Muscle layer of duodenum (tissue), 2 donors: ENCODE results near the gene CGNL1.

ENCODE experiments used
- H3K27ac ChIP-seq: one replicate; pipeline ENCODE4 v1.7.0; 2013; ENCODE audit warnings: mild to moderate bottlenecking, low read length
- H3K27me3 ChIP-seq: one replicate; pipeline ENCODE4 v1.7.0; 2013; ENCODE audit warnings: low read depth, mild to moderate bottlenecking, control low read depth, low read length
- H3K36me3 ChIP-seq, 2 donors: one replicate each; pipeline ENCODE4 v1.7.0; 2013; ENCODE audit warnings: low read length in 2 of 2, control low read depth in 1 of 2, mild to moderate bottlenecking in 1 of 2; ENCODE audit not compliant: insufficient read depth in 2 of 2, control insufficient read depth in 1 of 2
- H3K4me1 ChIP-seq, 2 donors: one replicate each; pipeline ENCODE4 v1.7.0; 2013; ENCODE audit warnings: low read length in 2 of 2, mild to moderate bottlenecking in 2 of 2, control low read depth in 1 of 2, moderate library complexity in 1 of 2; ENCODE audit not compliant: insufficient read depth in 2 of 2, control insufficient read depth in 1 of 2
- H3K4me3 ChIP-seq, 2 donors: one replicate each; pipeline ENCODE4 v1.7.0; 2013; ENCODE audit warnings: low read length in 2 of 2, low read depth in 1 of 2, mild to moderate bottlenecking in 1 of 2
- H3K9me3 ChIP-seq, 2 donors: one replicate each; pipeline ENCODE4 v1.7.0; 2013; ENCODE audit warnings: low read length in 2 of 2, control low read depth in 1 of 2, mild to moderate bottlenecking in 1 of 2; ENCODE audit not compliant: control insufficient read depth in 1 of 2
- donor health status: healthy.

CGNL1 gene

GRCh38 chr15:57580428-57580827 lies 204.1 kb downstream of the CGNL1 start:
- Histone ChIP-seq H3K4me1 (no peaks in the 10 kb centered on the region), H3K27me3 (no peaks in the 10 kb centered on the region), H3K27ac (no peak overlapping the region), H3K9me3 (peaks cover 4 to 13% of the 10 kb centered on the region in 2 donors), H3K36me3 (no peaks in the 10 kb centered on the region), H3K4me3 (no peak overlapping the region)

- Histone ChIP-seq H3K27ac (no peak overlapping the region), H3K36me3 (no peaks in the 10 kb centered on the region), H3K9me3 (peaks cover 4 to 13% of the 10 kb centered on the region in 2 donors), H3K4me3 (no peak overlapping the region), H3K4me1 (no peaks in the 10 kb centered on the region), H3K27me3 (no peaks in the 10 kb centered on the region)
Measured at GRCh38 chr15:57580866-57581265, 204.6 kb downstream of the CGNL1 start.

- no peaks in the 10 kb centered on the region for H3K27me3 ChIP-seq
- H3K4me3 ChIP-seq: no peak overlapping the region
- H3K36me3 ChIP-seq: no peaks in the 10 kb centered on the region
- no peak overlapping the region for H3K27ac ChIP-seq
- peaks cover 4 to 13% of the 10 kb centered on the region in 2 donors for H3K9me3 ChIP-seq
- H3K4me1 ChIP-seq: no peaks in the 10 kb centered on the region
Measured at GRCh38 chr15:57582090-57582489, 205.8 kb downstream of the CGNL1 start.

DNA sequence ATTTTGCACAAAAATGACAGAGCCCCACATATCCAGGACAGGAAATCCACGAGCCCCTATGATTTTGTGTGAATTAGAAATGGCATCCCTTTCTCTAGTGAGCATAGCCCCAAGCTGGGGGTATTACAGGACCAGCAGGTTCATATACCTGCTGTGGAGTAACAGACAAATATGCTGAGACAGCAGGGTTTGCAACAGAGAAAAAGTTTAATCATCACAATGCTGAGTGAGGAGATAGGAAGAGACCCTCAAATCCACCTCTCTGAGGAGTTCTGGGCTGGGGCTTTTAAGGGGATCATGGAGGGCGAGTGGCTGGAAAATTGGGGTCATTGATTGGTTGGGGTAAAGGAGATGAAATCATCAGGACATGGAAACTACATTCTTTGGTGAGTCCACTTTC lies 207.0 kb downstream of the CGNL1 start:
- H3K27ac ChIP-seq: no peak overlapping the region
- no peaks in the 10 kb centered on the region for H3K4me1 ChIP-seq
- H3K9me3 ChIP-seq: peaks cover 4 to 13% of the 10 kb centered on the region in 2 donors
- H3K27me3 ChIP-seq: no peaks in the 10 kb centered on the region
- no peak overlapping the region for H3K4me3 ChIP-seq
- H3K36me3 ChIP-seq: no peaks in the 10 kb centered on the region

DNA sequence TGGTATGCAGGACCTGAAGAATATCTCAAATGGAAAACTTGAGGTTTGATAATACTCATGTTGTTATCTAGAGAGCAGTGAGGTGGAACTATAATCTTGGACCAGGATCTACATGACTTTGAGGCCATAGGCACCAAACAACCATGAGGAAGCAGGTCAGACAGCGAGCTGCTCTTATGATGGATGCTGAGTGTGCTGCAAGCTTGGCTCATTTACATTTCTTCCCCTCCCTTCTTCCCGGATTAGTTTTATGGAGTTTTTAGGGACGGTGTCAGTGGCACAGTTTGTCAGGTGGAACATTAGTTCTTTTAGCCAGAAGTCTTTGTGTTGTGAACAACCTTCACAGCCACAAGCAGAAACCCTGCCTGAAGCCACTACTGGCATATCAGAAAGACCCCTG lies 207.4 kb downstream of the CGNL1 start:
- Histone ChIP-seq H3K4me1 (no peaks in the 10 kb centered on the region), H3K36me3 (no peaks in the 10 kb centered on the region), H3K9me3 (peaks cover 4 to 13% of the 10 kb centered on the region in 2 donors), H3K27ac (no peak overlapping the region), H3K4me3 (no peak overlapping the region), H3K27me3 (no peaks in the 10 kb centered on the region)

DNA sequence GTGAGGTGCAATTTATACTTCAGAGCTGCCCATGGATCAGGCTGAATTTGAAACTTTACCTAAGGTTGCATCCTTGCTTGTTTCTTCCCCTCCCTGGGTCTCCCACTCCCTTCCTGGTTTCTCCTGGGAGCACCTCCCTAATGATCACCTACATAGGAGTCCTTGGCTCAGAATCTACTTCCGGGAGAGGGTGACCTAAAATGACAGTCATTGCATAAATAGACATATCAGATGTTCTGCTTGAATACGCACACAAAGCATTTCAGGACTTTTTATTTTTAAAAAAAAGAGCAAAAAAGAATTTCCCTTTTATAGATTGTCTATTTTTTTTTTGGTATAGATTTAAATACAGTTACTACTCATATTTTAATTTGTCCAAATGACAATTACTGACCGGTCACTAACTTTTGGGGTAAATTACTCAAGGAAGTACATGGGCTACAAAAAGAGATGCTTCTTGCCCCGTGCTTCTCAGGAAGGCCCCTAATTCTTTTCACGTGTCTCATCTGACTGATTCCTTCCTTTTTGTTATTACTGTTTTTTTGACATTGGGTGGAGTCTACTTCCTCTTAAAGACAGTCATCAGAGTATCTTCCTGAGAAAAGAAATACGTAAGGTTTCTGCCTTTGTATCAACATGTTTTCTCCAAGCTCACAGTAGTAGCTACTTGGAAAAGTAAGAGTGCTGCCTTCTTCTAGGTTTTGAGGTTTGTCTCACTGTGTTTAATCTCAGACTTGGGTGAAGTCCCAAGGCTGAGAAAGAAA lies 210.5 kb downstream of the CGNL1 start:
- peaks cover 4 to 13% of the 10 kb centered on the region in 2 donors for H3K9me3 ChIP-seq
- H3K4me3 ChIP-seq: no peak overlapping the region
- H3K36me3 ChIP-seq: no peaks in the 10 kb centered on the region
- no peaks in the 10 kb centered on the region for H3K4me1 ChIP-seq
- no peaks in the 10 kb centered on the region for H3K27me3 ChIP-seq
- no peak overlapping the region for H3K27ac ChIP-seq

- H3K4me3 ChIP-seq: no peak overlapping the region
- no peak overlapping the region for H3K27ac ChIP-seq
- H3K36me3 ChIP-seq: no peaks in the 10 kb centered on the region
- H3K9me3 ChIP-seq: no peaks in the 10 kb centered on the region
- no peaks in the 10 kb centered on the region for H3K4me1 ChIP-seq
- H3K27me3 ChIP-seq: no peaks in the 10 kb centered on the region
Measured at GRCh38 chr15:57589281-57589680, 213.0 kb downstream of the CGNL1 start.

DNA sequence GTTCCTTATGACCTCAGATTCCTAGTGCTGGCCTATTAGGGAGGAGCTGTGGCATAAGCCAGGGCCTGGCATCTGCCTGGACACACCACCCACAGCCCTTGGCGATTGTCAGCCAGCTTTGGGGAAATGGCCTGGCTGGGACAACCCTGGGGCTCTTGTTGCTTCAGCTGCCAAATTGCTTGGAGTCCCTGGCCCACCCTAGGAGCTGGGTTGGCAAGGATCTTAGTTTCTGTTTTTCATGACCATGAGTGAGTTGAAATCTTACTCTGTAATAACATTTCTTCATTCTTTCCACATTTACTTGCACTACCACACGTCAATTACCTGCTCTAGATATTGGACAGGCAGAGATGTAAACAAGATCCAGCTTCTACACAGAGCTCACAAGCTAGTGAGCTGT lies 213.4 kb downstream of the CGNL1 start:
- H3K27me3 ChIP-seq: no peaks in the 10 kb centered on the region
- H3K27ac ChIP-seq: no peak overlapping the region
- H3K36me3 ChIP-seq: no peaks in the 10 kb centered on the region
- no peak overlapping the region for H3K4me3 ChIP-seq
- no peaks in the 10 kb centered on the region for H3K9me3 ChIP-seq
- peaks cover 0 to 3% of the 10 kb centered on the region in 2 donors for H3K4me1 ChIP-seq

DNA sequence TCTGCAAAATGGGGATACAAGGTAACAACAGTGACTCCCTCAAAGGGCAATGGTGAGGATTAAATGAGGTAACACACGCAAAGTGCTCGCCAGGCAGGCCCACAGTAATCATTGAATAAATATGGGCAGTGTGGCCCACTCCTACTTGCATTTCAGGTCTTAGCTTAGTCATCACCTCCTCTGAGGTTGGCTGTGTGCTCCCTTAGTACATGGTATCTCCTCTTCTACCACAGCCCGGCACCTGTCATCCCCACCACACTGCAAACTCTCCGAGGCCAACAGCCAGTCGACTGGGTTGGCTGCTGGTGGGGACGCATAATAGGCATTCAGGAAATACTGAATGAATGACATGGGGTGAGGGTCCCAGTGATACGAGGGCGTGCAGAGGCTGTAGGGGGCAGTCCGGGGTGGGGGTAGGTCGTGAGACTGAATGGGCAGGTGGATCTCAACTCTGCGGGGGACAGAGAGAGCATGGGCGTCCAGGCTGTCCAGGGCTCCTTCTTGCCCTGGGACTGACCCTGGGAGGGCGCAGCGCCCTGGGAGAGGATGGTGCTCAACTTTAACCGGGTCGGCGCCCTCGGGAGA lies 215.0 kb downstream of the CGNL1 start:
- H3K36me3 ChIP-seq: no peaks in the 10 kb centered on the region
- peak overlapping the region; percentile 37 to 71 for H3K4me3 ChIP-seq
- H3K4me1 ChIP-seq: peaks cover 0 to 7% of the 10 kb centered on the region in 2 donors
- no peaks in the 10 kb centered on the region for H3K27me3 ChIP-seq
- no peaks in the 10 kb centered on the region for H3K9me3 ChIP-seq
- H3K27ac ChIP-seq: no peak overlapping the region

DNA sequence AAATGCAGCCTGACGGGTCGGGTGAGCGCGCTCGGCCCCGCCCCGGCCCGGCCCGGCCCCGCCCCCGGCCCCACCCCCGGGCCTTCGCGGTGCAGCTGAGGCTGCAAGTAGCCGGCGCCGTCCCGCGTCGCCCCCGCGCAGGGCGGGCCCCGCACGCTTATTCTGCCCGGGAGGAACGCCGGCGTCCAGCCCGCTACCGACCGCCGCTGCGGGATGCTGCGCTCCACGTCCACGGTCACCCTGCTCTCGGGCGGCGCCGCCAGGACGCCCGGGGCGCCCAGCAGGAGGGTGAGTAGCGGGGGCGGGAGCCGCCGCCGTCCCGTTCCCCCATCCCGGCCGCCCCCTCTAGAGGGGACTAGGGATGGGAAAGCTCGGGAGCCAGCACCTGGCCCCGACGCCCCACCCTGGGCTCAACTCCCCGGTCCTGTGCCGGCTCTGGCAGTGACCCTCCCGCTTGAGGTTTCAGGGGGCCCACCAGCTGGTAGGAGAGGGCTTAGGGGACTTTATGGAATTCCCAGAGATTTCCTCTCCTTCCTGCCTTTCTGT lies 215.6 kb downstream of the CGNL1 start, which contains the start of gene MYZAP:
MYZAP (plus strand) TSS at position 83 of the 546 bp plus-strand sequence; CDS start at position 214, 131 bp downstream.
- no peaks in the 10 kb centered on the region for H3K27me3 ChIP-seq
- peaks cover 0 to 7% of the 10 kb centered on the region in 2 donors for H3K4me1 ChIP-seq
- H3K9me3 ChIP-seq: no peaks in the 10 kb centered on the region
- no peaks in the 10 kb centered on the region for H3K36me3 ChIP-seq
- H3K27ac ChIP-seq: no peak within 1 kb of the TSS
- peak within 1 kb of the TSS; percentile 47 to 71 for H3K4me3 ChIP-seq

DNA sequence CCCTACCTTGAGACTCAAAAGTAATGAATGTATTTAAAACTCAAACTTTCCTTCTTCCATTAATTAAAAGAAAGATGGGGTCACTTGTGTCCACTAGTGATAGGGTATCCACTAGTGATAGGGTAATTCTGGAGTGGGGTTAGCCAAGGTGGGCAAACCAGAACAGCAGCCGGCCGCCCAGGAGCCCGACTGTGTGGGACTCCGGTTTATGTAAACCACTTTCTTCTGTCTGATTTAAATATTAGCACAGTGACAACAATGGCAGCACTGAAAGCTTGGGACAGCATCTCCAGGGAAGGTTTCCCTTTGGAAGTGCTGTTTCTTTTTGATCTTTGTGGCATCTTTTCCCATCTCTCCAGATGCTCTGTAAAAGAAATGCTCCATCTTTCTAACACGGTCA lies 216.1 kb downstream of the CGNL1 start:
- Histone ChIP-seq H3K4me1 (peaks cover 0 to 11% of the 10 kb centered on the region in 2 donors), H3K36me3 (no peaks in the 10 kb centered on the region), H3K9me3 (no peaks in the 10 kb centered on the region), H3K27me3 (no peaks in the 10 kb centered on the region), H3K4me3 (peak overlapping the region; percentile 47 to 71), H3K27ac (no peak overlapping the region)
